ENCODE measurements around the gene RHO.
"Not testable (repeated sequence)": the region's sequence is repeated elsewhere in the genome, so short reads cannot be mapped to it uniquely, and the experiment has no call there.

Gene RHO

DNA sequence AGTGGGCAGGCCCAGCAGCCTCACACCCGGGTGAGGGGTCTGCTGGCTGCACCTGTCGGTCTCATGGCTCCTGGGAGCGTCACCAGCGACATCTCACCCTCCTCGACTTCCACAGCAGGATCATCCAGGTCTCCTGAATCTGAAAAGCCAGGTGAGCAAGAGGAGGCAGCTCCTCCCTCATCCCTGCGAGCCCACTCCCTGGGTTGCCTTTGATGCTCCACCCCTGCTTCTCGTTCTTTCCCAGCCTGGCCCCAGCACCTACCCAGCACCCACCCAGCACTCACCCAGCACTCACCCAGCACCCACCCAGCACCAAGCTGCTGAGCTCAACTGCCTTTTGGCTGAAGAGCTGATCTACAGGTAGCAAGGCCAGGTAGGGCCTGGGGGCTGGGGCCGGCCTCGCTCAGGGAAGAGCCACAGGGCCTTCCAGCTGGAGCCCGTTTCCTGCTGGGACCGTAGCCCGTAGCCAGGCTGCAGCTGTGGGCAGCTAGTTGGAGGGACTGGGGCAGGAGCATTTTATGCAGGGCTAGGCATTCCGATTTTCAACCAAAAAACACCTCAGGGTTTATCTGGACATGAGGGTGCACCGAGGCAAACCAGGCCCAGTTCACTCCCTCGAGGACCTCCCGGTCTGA is 14.8 kb downstream of the RHO start, which contains the start of gene H1-8:
TSS of gene H1-8 (plus strand) at position 20 of the 635 bp plus-strand sequence. CDS start at position 64, 44 bp downstream.
- DNase-seq (ENCODE audit: low read depth in 2 of 2) = no peak

GRCh38 chr3:129543999-129544398 is 15.6 kb downstream of the RHO start:
- DNase-seq (ENCODE audit: low read depth in 2 of 2) = no peak

GRCh38 chr3:129545951-129546350 is 17.5 kb downstream of the RHO start:
- not testable (repeated sequence) for DNase-seq (ENCODE audit: low read depth in 2 of 2)

DNA sequence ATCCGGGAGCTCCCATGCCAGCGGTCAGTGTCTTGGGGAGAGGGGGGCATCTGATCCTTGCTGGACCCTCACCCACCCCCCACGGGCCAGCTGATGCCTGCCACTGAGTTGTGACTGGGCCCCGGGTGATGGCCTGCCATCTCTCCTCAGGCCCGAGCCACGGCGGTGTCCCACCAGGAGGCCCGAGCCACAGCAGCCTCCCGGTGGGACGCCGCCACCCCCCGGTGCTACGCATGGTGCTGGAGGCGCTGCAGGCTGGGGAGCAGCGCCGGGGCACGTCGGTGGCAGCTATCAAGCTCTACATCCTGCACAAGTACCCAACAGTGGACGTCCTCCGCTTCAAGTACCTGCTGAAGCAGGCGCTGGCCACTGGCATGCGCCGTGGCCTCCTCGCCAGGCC is 18.8 kb downstream of the RHO start:
- no peak for DNase-seq (ENCODE audit: low read depth in 2 of 2)

DNA sequence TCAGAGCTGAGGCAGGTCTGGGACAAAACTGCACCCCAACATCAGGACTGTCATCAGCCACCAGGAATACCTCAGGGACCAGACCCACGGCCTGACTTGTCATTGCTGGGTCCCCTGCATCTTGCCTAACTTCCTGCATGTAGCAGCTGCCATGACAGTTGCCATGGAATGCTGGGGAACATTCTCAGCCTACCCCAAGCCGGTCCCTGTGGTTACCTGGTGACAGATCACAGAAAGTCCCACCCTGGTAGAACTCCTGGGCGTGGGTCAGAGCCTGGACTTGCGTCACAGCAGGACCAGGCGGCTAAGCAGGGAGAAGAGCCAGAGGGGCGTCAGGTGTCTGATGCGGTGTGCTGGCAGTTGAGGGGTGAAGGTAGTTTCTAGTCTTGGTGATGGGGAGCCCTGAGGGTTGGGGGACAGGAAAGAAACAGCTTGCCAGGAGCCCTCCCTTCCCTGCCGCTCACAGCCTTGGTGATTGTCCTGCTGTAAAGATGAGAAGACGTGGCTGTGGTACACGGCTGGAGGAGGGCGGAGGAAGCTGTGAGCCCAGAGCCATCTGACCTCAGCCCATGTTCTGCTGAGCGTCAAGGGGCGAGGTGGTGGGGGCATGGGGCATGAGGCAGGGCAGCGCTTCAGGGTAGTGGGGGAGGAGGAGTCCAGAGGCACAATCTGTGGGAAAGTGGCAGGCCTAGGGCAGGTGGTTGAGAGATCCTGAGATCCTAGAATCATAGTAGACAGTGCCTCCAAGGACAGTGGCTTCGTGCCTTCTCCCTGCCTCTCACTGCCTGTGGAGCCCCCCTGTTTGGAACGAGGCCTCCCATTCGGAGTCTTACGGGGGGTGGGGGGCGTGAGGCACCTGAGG is 19.9 kb downstream of the RHO start:
- DNase-seq (ENCODE audit: low read depth in 2 of 2) = no peak

DNA sequence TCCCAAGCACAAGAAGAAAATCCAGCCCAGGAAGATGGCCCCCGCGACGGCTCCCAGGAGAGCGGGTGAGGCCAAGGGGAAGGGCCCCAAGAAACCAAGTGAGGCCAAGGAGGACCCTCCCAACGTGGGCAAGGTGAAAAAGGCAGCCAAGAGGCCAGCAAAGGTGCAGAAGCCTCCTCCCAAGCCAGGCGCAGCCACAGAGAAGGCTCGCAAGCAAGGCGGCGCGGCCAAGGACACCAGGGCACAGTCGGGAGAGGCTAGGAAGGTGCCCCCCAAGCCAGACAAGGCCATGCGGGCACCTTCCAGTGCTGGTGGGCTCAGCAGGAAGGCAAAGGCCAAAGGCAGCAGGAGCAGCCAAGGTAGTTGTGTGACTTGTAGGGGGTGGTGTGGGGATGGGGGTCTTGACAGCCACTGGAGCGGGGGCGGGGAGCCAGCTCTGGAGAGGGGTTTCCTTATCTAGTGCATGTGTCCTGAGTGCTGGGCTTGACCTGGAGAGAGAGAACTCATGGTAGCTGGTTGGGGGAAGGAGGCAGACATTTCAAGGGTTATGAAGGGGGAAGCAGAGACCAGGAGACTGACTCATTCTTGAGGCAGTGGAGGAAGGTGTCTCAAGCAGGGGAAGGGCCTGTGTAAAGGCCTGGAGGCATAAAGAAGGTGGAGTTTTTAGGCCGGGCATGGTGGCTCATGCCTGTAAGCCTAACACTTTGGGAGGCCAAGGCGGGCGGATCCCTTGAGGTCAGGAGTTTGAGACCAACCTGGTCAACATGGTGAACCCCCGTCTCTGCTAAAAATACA is 20.8 kb downstream of the RHO start:
- DNase-seq (ENCODE audit: low read depth in 2 of 2) = no peak

DNA sequence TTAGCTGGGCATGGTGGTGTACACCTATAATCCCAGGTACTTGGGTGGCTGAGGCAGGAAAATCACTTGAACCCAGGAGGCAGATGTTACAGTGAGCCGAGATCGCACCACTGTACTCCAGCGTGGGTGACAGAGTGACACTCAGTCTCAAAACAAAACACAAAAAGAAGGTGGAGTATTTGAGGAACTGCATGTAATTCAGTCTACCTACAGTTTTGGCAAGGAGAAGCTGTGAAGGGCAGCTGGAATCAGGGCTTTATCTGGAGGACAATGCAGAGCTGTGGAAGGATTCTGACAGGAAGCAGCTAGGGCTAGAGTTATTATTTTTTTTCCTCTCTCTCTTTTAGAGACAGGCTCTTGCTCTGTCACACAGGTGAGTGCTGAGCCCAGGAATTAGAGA is 21.4 kb downstream of the RHO start:
- no peak for DNase-seq (ENCODE audit: low read depth in 2 of 2)

DNA sequence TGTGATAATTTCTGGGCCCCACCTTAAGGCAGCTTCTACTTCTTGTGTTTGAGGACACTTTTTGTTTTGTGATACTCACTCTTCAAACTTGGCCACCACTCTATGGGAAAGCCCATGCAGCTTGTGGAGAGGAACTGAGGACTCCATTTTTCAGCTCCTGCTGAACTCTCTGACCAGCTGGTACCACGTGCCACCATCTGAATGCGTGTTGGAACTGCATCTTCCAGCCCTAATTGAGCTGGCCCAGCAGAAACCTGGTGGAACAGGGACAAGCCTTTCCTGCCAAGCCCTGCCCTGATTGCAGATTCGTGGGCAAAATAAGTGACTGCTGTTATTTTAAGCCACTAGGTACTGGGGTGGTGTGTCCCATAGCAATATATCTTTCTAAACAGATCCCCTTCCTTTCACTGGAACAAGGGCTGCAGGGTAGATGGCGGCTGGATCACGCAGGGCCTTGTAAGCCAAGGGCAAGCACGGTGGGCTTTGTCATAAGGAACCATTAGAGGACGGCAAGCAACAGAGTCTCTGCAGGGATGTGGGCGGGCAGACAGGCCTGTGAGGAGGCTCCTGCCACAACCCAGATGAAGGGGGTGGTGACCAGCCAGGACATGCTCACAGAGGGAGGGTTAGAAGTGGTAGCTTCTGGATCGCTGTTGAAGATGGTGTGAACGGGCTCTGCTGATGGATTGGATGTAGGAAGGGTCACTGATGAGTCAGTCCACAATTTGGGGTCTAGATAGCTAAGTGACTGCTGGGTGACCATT is 24.0 kb downstream of the RHO start:
- DNase-seq (ENCODE audit: low read depth in 2 of 2) = no peak

DNA sequence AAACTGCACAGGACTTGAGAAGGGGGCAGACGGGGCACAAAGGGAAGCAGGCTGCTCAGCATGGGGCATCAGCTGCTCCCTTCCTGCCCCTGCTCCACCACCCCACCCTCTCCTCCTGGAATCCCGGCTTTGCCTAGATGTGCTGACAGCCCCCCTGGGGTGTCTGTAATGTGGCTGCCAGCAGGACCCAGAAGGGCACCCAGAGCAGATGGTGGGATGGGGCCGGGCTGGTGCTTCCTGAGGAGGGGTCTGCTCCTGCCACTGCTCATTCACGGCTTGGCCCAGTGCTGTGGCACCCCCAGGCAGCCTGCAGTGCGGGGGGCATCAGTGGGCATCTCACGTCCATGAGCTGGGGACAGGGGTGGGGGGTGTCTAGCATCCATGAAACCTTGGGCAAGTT is 24.7 kb downstream of the RHO start:
- no peak for DNase-seq (ENCODE audit: low read depth in 2 of 2)

DNA sequence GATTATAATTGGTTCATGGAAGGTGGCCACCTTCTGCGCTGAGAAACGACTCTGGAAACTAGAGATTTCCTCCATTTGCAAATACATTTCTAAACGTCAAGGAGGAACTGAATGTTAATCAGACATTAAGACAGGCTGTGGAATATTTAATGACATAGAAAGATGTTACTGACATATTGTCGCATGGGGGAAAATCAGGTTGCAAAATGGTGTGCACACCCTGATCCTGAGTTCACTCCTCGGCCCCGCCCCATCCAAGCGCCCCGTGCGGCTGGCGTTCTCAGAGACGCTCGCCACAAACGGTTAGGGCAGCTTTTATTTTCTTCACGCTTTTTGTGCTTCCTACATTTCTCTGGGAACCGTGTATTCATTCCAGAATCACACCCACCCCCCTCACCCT is 25.3 kb downstream of the RHO start:
- no peak for DNase-seq (ENCODE audit: low read depth in 2 of 2)

GRCh38 chr3:129554356-129555152 is 26.1 kb downstream of the RHO start:
- DNase-seq (ENCODE audit: low read depth in 2 of 2) = no peak

GRCh38 chr3:129555153-129555550 is 26.7 kb downstream of the RHO start:
- DNase-seq (ENCODE audit: low read depth in 2 of 2) = no peak

DNA sequence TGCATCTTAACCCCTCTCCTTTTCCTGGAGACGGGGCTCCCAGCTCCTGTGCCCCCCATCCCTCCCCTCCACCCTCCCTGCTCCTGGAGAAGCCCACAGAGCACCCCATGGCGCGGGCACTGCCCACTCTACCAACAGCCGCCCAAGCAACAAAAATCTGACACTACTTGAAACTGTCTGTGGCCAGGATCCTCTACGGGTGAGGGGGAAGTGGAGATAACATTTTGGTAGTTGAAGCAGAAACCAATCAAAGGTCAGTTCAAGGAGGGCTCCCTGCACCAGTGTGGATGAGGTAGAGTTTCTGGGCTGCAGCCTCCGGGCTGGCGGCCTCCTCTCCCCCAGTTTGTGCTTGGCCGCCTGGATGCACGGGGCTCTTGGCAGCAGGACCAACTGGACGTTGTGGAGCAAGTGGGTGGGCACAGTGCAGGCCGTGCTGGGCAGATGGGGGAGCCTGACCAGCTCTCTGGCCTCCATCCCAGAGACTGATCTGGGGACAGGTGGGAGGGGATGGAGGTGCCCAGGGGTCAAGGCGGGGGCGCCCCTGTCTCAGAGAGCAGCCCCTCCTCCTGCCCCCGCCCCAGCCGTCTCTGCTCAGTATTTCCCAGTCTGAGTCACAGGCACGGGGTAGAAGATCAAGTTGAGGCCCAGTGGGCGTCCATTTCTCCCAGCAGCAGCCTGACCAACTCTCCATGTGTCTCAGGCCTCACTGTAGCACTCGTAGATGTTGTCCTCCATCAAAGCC is 27.3 kb downstream of the RHO start:
- DNase-seq (ENCODE audit: low read depth in 2 of 2) = no peak

DNA sequence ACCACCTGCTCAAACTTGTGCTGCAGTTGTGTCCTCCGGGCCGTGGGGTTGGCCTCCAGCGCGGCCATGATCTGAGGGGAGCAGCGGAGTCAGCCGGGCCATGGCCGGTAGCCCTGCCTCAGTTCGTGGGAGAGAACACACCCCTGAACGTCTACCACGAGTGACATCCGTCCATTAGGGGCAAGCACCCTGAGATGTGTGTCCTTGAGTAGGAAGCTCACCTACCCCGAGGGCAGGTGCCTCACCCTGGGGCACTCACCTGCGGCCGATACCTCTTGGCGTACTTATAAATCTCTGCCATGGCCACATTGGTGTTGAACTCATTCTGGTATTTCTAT is 27.9 kb downstream of the RHO start:
- DNase-seq (ENCODE audit: low read depth in 2 of 2) = no peak

- DNase-seq (ENCODE audit: low read depth in 2 of 2) = no peak
Observed at GRCh38 chr3:129556890-129557547, 28.6 kb downstream of the RHO start.

DNA sequence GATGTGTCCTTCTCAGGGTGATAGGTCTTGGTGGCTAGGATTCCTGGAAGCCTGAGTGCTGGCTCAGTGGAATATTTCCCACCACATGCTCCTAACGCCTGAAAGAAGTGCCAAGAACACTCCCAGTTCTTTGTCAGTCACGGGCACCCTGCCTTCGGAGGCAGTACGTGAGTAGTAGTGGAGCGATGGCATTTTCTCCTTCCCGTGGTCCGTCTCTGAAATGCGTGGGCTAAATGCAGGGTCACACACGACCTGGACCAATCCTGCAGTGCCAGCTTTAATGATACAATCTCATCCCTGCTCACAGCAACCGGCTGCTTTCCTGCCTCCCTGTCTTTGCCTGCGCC is 29.1 kb downstream of the RHO start:
- no peak for DNase-seq (ENCODE audit: low read depth in 2 of 2)

GRCh38 chr3:129558081-129558771 is 29.8 kb downstream of the RHO start:
- DNase-seq (ENCODE audit: low read depth in 2 of 2) = no peak

DNA sequence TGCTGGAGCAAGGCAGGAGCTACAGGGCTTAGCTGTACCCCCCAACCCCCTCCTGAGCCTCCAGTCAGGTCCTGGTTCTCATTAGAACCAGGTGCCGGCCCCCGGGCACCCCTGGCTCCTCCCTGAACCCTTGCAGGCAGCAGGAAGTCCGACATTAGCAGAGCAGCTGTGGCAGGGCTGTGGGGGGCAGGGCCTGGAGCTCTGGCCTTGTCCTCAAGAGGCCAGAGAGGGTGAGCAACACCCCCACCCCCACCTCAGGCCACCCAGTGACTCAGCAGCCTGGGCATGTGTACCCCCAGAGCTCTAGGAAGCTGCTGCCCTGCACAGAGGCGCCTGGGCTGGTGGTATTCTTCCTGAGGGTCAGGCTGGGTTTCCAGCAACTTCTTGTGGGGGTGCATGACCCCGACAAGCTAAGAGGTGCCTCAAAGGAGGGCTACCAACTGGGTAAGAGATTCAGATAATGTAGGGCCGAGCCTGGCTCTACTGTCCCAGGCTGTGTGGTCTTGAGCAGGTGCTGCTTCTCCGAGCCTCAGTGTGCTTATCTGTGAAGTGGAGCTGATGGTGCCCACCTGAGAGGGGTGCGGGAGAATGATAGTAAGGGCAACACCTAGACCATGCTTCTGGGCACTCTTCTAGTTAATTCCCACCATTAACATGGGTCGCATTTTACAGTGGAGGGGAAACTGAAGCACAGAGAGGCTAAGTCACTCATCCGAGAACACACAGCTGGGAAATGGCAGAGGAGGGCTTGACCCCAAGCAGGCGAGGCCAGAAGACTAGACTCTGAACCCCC is 30.5 kb downstream of the RHO start:
- no peak for DNase-seq (ENCODE audit: low read depth in 2 of 2)
